ENCODE results near the gene HMG20B. TPM values are rescaled to one million over a fixed set of nuclear protein-coding genes. Genes with fewer than 3 reads are reported as not detected.
A peak's percentile ranks its signal among the peaks of the same experiment; 100 is the strongest.

Gene HMG20B
- total RNA-seq, 4 donors from 2014 or later = 56.1 to 77.6 (median 76.9) TPM

DNA sequence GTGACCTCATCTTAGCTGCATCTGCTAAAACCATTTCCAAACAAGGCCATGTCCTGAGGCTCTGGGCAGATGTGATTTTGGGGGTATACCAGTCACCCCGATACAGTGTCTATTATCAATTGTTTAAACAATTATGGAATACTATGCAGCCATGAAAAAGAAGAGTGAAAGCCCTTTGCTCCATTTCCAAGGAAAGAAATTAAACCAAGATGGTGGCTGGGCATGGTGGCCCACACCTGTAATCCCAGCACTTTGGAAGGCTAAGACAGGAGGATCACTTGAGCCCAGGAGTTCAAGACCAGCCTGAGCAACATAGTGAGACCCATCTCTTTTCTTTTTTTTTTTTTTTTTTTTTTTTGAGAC is 33.0 kb upstream of the HMG20B start:
- H3K4me3 ChIP-seq = no peak overlapping the region
- H3K4me1 ChIP-seq = peaks cover 0 to 39% (median 0%) of the 10 kb centered on the region in 3 donors
- DNase-seq = no peak
- H3K27me3 ChIP-seq = no peaks in the 10 kb centered on the region
- WGBS, 2 donors = 100% methylated on average over 1 of the region's 1 CpG; no CpG with 5 or more reads in 1 of the 2 donors
- no peaks in the 10 kb centered on the region for H3K9me3 ChIP-seq
- no peak overlapping the region for H3K27ac ChIP-seq
- H3K36me3 ChIP-seq = peaks cover 10 to 69% (median 12%) of the 10 kb centered on the region in 3 donors
- TF ChIP-seq POLR2A (IDR thresholded peaks at IDR 0.05) = no peak
- TF ChIP-seq CTCF (IDR thresholded peaks at IDR 0.05) = no peak
- intact Hi-C loops (cut with DNase I) = loop anchor here (10.0 kb wide), 1 partner anchor 165 kb away; the partner anchor contains the start of genes PIP5K1C and TJP3

DNA sequence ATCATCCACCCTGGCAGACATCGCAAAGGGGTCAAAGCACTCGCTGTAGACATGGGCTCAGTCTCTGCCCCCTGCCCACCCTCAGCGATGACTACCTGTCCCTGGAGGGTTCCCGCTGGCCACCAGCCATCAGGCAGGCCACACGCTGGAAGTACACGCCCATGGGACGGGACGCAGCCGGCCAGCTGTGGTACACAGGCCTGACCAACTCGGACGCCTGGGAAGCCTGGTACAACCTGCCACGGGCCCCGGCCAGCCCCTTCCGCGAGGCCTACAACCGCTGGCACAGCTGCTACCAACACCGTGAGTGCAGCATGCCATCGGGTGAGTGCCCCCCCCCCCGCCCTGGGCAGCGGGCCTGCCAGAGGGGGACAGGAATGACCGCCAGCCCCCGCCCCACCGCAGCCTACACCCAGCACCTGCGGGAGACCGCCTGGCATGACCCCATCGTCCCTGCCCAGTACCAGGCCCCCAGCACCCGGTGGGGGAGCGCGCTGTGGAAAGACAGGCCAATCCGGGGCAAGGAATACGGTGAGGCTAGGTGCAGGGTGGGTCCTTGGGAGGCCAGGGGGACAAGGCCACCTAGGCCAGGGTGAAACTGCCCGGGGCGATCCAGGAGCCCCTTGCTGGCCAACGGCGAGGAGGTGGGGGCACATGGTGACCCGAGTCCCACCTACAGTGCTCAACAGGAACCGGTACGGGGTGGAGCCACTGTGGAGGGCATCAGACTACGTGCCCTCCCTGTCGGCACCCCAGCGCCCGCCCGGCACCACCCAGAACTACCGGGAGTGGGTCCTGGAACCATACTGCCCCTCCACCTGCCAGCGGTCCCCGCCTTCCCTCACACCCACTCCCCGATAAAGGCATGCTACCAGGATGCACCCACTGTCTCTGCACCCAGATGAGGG is 29.3 kb upstream of the HMG20B start:
- Histone ChIP-seq H3K36me3 (peaks cover 0 to 62% (median 3%) of the 10 kb centered on the region in 3 donors), H3K4me3 (no peak overlapping the region), H3K27ac (no peak overlapping the region), H3K27me3 (no peaks in the 10 kb centered on the region), H3K4me1 (peaks cover 0 to 27% (median 0%) of the 10 kb centered on the region in 3 donors), H3K9me3 (no peaks in the 10 kb centered on the region)
- WGBS, 2 donors = 79 to 90% methylated on average over 6 to 11 of the region's 47 CpGs
- intact Hi-C loops (cut with DNase I) = loop anchor here (10.0 kb wide), 1 partner anchor 161 kb away; the partner anchor contains the start of genes PIP5K1C and TJP3
- DNase-seq = no peak
- TF ChIP-seq POLR2A (IDR thresholded peaks at IDR 0.05) (no peak), CTCF (IDR thresholded peaks at IDR 0.05) (no peak)

GRCh38 chr19:3544058-3544376 is 28.7 kb upstream of the HMG20B start:
- H3K27ac ChIP-seq = no peak overlapping the region
- intact Hi-C loops (cut with DNase I) = loop anchor here (10.0 kb wide), 1 partner anchor 161 kb away; the partner anchor contains the start of genes PIP5K1C and TJP3
- 95% methylated on average over 3 of the region's 9 CpGs; no CpG with 5 or more reads in 1 of the 2 donors for WGBS, 2 donors

DNA sequence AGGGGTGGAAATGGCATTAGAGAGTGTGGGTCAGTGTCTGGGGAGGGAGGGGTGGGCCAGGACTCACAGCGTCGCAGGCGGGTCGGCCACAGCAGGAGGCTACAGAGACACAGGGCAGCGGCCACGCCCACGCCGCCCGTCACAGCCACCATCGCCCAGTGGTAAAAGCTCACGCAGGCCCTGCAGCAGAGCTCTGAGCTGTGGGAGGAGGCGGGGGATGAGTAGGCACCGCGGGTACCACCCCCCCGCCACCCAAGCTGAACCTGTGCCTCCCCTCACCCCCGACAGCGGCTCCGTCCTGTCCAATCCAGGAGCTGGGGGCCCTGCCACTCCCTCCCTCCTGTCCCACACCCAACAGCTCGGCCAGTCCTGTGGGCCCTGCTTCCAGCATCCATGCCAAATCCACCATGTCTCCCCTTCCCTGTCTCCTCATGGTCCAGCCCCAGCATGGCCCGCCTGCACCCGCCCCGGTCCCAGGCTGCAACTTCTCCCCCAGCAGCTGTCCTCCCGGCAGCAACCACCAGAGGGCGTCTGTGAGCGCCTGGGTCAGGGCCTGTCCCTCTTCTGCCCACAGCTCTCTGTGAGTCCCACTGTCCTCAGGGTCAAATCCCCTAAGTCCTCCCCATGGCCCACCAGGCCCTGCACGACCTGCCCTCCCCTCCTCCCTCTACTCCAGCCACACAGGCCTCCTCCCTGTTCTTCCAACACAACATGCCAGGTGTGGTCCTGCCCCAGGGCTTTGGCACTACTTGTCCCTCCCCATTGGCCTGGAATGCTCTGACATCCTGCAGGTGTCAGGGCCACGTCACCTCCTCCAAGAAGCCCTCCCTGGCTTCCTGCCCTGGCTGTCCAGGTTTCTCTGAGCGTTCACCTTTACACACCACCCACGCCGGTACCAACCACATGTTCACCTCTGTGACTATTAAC is 27.7 kb upstream of the HMG20B start:
- H3K4me3 ChIP-seq = no peak overlapping the region
- intact Hi-C loops (cut with DNase I) = loop anchor here (5.0 to 10.0 kb wide), 2 partner anchors 77 to 160 kb away; partner anchors contain the start of genes PIP5K1C and TJP3
- no peaks in the 10 kb centered on the region for H3K9me3 ChIP-seq
- no peaks in the 10 kb centered on the region for H3K27me3 ChIP-seq
- peaks cover 0 to 56% (median 3%) of the 10 kb centered on the region in 3 donors for H3K36me3 ChIP-seq
- 51 to 55% methylated on average over 16 to 22 of the region's 30 CpGs for WGBS, 2 donors
- peak; percentile 61 to 94 (median 89) for TF ChIP-seq CTCF (IDR thresholded peaks at IDR 0.05)
- no peak for TF ChIP-seq POLR2A (IDR thresholded peaks at IDR 0.05)
- H3K27ac ChIP-seq = no peak overlapping the region
- peaks cover 0 to 19% (median 0%) of the 10 kb centered on the region in 3 donors for H3K4me1 ChIP-seq
- no peak for DNase-seq

More at GRCh38 chr19:3544058-3544376, 28.7 kb upstream of the HMG20B start:
- Histone ChIP-seq H3K9me3 (no peaks in the 10 kb centered on the region), H3K27me3 (no peaks in the 10 kb centered on the region), H3K4me3 (no peak overlapping the region), H3K4me1 (peaks cover 0 to 23% (median 0%) of the 10 kb centered on the region in 3 donors), H3K36me3 (peaks cover 0 to 61% (median 3%) of the 10 kb centered on the region in 3 donors)
- TF ChIP-seq POLR2A (IDR thresholded peaks at IDR 0.05) = no peak
- no peak for TF ChIP-seq CTCF (IDR thresholded peaks at IDR 0.05)
- DNase-seq = no peak

Data from esophagus squamous epithelium (tissue), 5 donors.